Measurements from ENCODE around the gene ACE.

ACE gene

GRCh38 chr17:63476854-63477479 lies at the start of gene ACE:
Gene ACE, plus strand, starts transcription at chr17:63477061. Its CDS starts 34 bp downstream, at chr17:63477095.
- no peak for DNase-seq (ENCODE audit: low read depth in 1 of 2, low spot score in 1 of 2)

- DNase-seq (ENCODE audit: low read depth in 1 of 2, low spot score in 1 of 2) = no peak
Observed at GRCh38 chr17:63429766-63430165, 47.1 kb upstream of the ACE start.

- no peak for DNase-seq (ENCODE audit: low read depth in 1 of 2, low spot score in 1 of 2)
Observed at GRCh38 chr17:63430223-63430622, 46.6 kb upstream of the ACE start.

GRCh38 chr17:63431618-63431938 lies 45.3 kb upstream of the ACE start:
- no peak for DNase-seq (ENCODE audit: low read depth in 1 of 2, low spot score in 1 of 2)

GRCh38 chr17:63431939-63432804 lies 44.7 kb upstream of the ACE start:
- no peak for DNase-seq (ENCODE audit: low read depth in 1 of 2, low spot score in 1 of 2)

GRCh38 chr17:63433746-63434591 lies 42.9 kb upstream of the ACE start:
- no peak for DNase-seq (ENCODE audit: low read depth in 1 of 2, low spot score in 1 of 2)

- DNase-seq (ENCODE audit: low read depth in 1 of 2, low spot score in 1 of 2) = no peak
Observed at GRCh38 chr17:63434951-63435571, 41.8 kb upstream of the ACE start.

- no peak for DNase-seq (ENCODE audit: low read depth in 1 of 2, low spot score in 1 of 2)
Observed at GRCh38 chr17:63435681-63436522, 41.0 kb upstream of the ACE start.

- no peak for DNase-seq (ENCODE audit: low read depth in 1 of 2, low spot score in 1 of 2)
Observed at GRCh38 chr17:63436523-63437110, 40.2 kb upstream of the ACE start.

GRCh38 chr17:63437287-63438091 lies 39.4 kb upstream of the ACE start:
- no peak for DNase-seq (ENCODE audit: low read depth in 1 of 2, low spot score in 1 of 2)

GRCh38 chr17:63438092-63439051 lies 38.5 kb upstream of the ACE start:
- no peak for DNase-seq (ENCODE audit: low read depth in 1 of 2, low spot score in 1 of 2)

GRCh38 chr17:63439687-63440086 lies 37.2 kb upstream of the ACE start:
- no peak for DNase-seq (ENCODE audit: low read depth in 1 of 2, low spot score in 1 of 2)

GRCh38 chr17:63440127-63440769 lies 36.6 kb upstream of the ACE start:
- DNase-seq (ENCODE audit: low read depth in 1 of 2, low spot score in 1 of 2) = no peak

- no peak for DNase-seq (ENCODE audit: low read depth in 1 of 2, low spot score in 1 of 2)
Observed at GRCh38 chr17:63440770-63441335, 36.0 kb upstream of the ACE start.

GRCh38 chr17:63441654-63442053 lies 35.2 kb upstream of the ACE start:
- DNase-seq (ENCODE audit: low read depth in 1 of 2, low spot score in 1 of 2) = no peak

GRCh38 chr17:63442074-63442473 lies 34.8 kb upstream of the ACE start:
- DNase-seq (ENCODE audit: low read depth in 1 of 2, low spot score in 1 of 2) = no peak

GRCh38 chr17:63442549-63443035 lies 34.3 kb upstream of the ACE start:
- no peak for DNase-seq (ENCODE audit: low read depth in 1 of 2, low spot score in 1 of 2)

Measured in stimulated activated CD4-positive, alpha-beta T cell treated with anti-CD3 and anti-CD28 coated beads, Interleukin-15, amount 100 ng/mL, for 1 hour (primary cell).